ENCODE results near the gene ADGRB3.
"Not testable (repeated sequence)": the region's sequence is repeated elsewhere in the genome, so short reads cannot be mapped to it uniquely, and the experiment has no call there.

ADGRB3 gene

GRCh38 chr6:68741501-68742386, 106.7 kb downstream of the ADGRB3 start:
- DNase-seq (ENCODE audit: low spot score), result no peak
- in situ Hi-C loops (cut with MboI; ENCODE audit: low sequenced_read_pairs, unreplicated experiment), result no loop called here
- no peak for TF ChIP-seq CTCF (IDR thresholded peaks at IDR 0.05; ENCODE audit: borderline replicate concordance, control extremely low read depth, extremely low read depth, insufficient read depth, missing control alignments)

DNA sequence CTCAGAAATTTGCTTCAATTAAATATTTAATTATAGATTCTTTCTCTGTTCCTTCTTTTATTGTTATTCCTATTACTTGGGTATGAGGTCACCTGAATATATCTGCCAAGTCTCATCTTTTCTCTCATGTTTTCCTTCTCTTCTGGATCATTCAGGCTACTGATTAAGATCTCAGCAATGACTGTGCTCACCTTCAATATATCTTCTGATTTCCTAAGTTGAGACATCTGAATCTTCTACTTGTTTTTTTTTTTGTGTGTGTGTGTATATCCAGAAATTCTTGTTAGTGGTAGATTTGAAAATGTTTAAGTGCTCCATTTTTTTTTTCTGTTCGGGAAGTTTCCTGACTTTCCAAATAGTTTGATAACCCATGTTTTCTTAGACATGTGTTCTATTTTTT, 108.0 kb downstream of the ADGRB3 start:
- no peak for DNase-seq (ENCODE audit: low spot score)
- TF ChIP-seq CTCF (IDR thresholded peaks at IDR 0.05; ENCODE audit: borderline replicate concordance, control extremely low read depth, extremely low read depth, insufficient read depth, missing control alignments), result no peak
- in situ Hi-C loops (cut with MboI; ENCODE audit: low sequenced_read_pairs, unreplicated experiment), result no loop called here

DNA sequence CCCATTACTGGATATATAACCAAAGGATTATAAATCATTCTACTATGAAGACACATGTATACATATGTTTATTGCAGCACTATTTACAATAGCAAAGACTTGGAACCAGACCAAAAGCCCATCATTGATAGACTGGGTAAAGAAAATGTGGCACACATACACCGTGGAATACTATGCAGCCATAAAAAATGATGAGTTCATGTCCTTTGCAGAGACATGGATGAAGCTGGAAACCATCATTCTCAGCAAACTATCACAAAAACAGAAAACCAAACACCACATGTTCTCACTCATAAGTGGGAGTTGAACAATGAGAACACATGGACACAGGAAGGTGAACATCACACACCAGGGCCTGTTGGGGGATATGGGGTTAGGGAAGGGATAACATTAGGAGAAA, 109.3 kb downstream of the ADGRB3 start:
- DNase-seq (ENCODE audit: low spot score); in situ Hi-C loops (cut with MboI; ENCODE audit: low sequenced_read_pairs, unreplicated experiment): not testable (repeated sequence)

- DNase-seq (ENCODE audit: low spot score), result no peak
- in situ Hi-C loops (cut with MboI; ENCODE audit: low sequenced_read_pairs, unreplicated experiment), result no loop called here
- no peak for TF ChIP-seq CTCF (IDR thresholded peaks at IDR 0.05; ENCODE audit: borderline replicate concordance, control extremely low read depth, extremely low read depth, insufficient read depth, missing control alignments)
These were observed 111.3 kb downstream of the ADGRB3 start for GRCh38 chr6:68746376-68746775.

GRCh38 chr6:68747110-68747790, 112.2 kb downstream of the ADGRB3 start:
- in situ Hi-C loops (cut with MboI; ENCODE audit: low sequenced_read_pairs, unreplicated experiment), result no loop called here
- no peak for TF ChIP-seq CTCF (IDR thresholded peaks at IDR 0.05; ENCODE audit: borderline replicate concordance, control extremely low read depth, extremely low read depth, insufficient read depth, missing control alignments)
- DNase-seq (ENCODE audit: low spot score), result no peak

DNA sequence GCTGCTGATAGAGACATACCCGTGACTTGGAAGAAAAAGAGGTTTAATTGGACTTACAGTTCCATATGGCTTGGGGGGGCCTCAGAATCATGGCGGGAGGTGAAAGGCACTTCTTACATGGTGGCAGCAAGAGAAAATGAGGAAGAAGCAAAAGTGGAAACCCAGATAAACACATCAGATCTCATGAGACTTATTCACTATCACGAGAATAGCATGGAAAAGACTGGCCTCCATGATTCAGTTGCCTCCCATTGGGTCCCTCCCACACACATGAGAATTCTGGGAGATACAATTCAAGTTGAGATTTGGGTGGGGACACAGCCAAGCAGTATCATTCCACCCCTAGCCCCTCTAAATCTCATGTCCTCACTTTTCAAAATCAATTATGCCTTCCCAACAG, 112.8 kb downstream of the ADGRB3 start:
- in situ Hi-C loops (cut with MboI; ENCODE audit: low sequenced_read_pairs, unreplicated experiment); DNase-seq (ENCODE audit: low spot score): not testable (repeated sequence)

DNA sequence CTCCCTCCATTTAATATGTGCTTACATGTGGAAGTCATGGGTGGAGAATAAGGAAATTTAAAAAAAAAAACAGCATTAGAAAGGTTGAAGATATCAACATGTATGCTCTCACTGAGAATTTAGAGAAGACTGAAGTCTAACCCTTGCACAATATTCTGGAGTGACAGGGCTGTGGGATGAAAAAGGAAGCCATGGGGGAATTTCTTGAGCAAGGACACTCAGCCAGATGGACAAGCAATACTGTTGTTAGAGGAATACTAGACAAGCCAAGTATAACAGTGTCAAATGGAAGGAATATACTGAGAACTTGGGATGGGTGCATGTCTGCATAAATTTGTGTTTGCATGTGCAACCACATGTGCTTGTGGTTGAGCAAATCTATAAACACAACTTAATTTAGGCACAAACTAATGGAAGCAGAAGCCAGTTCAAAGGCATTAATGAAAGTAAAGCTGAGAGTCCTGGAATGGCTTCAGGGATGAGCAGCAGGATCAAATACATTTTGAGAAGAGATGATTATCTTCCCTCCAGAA, 119.7 kb downstream of the ADGRB3 start:
- DNase-seq (ENCODE audit: low spot score), result no peak
- in situ Hi-C loops (cut with MboI; ENCODE audit: low sequenced_read_pairs, unreplicated experiment), result no loop called here
- TF ChIP-seq CTCF (IDR thresholded peaks at IDR 0.05; ENCODE audit: borderline replicate concordance, control extremely low read depth, extremely low read depth, insufficient read depth, missing control alignments), result no peak

Measured in GM13976 (cell line).